Activated T-helper 1 cell treated with anti-CD3 and anti-CD28 coated beads, Interleukin-2, amount 50 U/mL, for 16 hours (primary cell): ENCODE results near the gene DDIAS.
"Not testable (repeated sequence)": the region's sequence is repeated elsewhere in the genome, so short reads cannot be mapped to it uniquely, and the experiment has no call there.

Experiments used
- DNase-seq, 2 donors: peaks; one replicate each; pipeline ENCODE4 v3.0.0-alpha.2; 2020; ENCODE audit warnings: low read depth in 1 of 2, low spot score in 1 of 2

Gene DDIAS

DNA sequence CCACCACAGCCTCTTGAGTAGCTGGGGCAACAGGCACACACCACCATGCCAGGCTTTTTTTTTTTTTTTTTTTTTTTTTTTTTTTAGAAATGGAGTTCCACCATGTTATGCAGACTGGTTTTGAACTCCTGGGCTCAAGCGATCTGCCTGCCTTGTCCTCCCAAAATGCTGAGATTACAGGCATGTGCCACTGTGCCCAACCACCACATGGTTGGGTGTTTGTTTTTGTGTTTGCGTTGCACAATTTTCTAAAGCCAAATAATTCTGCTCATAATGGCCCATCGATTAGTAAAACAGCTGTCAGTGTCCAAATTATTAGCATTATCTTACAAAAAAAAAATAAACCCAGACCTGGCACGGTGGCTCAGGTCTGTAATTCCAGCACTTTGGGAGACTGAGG is 65.8 kb downstream of the DDIAS start:
- DNase-seq, result no peak

DNA sequence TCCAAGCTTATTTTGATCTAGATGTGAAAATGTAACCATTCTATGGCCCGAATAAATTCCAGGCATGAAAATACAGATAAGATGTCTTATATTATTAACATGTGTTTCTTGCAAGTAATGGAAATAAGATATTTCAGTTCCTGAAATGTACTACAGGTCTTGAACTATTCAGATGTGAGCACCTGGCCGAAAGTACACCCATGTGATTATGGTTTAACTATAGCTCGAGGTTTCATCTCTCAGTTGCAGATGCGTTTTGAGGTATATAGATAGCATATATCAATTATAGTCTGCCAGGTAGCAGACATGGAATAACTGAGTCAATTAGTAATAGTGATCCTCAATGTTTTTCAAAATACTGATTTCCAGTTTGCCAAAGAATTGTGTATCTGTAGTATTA is 68.3 kb downstream of the DDIAS start:
- DNase-seq, result no peak

DNA sequence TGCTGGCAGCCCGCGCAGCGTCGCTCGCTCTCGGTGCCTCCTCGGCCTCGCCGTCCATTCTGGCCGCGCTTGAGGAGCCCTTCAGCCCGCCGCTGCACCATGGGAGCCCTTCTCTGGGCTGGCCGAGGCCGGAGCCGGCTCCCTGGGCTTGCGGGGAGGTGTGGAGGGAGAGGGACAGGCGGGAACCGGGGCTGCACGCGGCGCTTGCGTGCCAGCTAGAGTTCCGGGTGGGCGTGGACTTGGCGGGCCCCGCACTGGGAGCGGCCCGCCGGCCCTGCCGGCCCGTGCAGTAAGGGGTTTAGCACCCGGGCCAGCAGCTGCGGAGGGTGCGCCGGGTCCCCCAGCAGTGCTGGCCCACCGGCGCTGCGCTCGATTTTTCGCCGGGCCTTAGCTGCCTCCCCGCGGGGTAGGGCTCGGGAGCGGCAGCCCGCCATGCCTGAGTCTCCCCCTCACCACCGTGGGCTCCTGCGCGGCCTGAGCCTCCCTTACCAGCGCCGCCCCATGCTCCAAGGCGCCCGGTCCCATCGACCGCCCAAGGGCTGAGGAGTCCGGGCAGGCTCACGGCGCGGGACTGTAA is 69.1 kb downstream of the DDIAS start:
- not testable (repeated sequence) for DNase-seq

DNA sequence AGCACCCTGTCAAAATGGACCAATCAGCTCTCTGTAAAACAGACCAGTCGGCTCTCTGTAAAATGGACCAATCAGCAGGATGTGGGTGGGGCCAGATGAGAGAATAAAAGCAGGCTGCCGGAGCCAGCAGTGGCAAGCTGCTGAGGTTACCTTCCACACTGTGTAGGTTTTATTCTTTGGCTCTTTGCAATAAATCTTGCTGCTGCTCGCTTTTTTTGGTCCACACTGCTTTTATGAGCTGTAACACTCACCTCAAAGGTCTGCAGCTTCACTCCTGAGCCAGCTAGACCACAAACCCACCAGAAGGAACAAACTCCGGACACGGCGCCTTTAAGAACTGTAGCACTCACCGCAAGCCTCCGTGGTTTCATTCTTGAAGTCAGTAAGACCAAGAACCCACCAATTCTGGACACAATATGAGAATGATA is 70.0 kb downstream of the DDIAS start:
- DNase-seq, result not testable (repeated sequence)

DNA sequence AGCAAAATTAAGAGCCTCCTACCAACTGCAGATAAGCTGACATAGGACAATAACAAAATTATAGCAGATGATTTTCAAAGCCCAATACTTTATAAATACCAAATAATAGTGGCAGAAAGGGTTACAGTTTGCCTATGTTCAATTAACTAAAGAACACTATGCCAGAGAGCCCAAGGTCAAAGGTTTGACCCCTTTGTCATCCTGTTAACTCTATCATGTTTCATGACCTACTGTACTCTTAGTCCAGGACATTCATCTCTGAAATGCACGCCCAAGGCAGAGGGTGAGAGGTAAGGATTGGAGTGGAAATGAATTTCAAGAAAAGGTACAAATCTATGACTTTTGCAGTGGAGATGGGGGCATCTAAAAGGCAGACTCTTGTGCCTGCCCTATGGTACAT is 70.6 kb downstream of the DDIAS start:
- no peak for DNase-seq

DNA sequence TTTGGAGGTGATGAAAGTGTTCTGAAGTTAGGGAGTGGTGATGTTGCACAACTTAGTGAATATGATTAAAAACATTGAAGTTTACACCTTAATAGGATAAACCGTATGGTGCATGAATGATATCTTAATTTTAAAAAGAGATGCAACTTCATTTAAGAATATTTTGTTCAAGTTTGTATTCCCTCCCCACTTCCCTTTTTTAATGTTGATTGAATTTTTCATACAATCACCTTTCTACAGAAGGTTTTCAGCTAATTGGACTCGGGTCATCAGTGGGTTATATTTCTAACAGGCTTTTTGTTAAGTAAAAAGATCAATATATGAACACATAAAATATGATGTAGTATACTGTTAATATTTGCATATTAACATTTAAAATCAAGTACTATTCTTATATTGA is 72.6 kb downstream of the DDIAS start:
- no peak for DNase-seq

DNA sequence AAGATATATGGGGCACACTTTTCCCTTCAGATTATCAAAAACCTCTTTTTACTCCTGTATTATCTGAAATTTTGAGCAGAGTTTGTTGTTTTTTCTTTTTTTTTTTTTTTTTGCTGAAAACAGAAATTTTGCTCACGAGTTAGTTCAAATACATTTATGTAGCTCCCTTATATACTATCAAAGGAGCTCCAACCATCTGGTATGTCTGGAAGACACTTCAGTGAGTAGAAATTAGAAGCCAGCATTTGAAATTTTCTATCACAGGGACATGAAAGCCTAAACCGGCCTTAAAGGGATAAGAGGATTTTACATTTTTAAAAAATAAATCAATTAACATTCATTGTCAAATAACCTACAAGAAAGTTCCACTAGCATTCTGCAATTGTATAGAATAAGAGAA is 73.3 kb downstream of the DDIAS start:
- DNase-seq, result no peak

DNA sequence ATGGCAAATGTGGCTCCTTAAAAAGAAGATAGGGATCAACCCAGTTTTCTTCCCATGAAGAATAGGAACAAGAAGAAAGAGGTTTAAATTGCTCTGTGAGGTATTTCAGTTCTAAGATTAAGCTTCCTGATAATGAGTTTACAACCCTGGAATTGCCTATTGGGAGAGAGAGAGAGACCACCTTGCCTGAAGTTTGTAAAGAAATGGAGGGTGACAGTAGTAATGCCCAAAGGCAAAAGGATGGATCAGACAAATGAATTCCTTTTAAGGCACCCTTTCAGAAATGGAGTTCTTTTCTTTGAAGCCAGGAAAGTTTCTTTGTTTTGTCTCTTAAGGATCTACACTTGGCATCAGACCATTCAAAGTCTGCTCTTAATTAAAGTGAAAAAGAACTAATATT is 74.3 kb downstream of the DDIAS start:
- no peak for DNase-seq

DNA sequence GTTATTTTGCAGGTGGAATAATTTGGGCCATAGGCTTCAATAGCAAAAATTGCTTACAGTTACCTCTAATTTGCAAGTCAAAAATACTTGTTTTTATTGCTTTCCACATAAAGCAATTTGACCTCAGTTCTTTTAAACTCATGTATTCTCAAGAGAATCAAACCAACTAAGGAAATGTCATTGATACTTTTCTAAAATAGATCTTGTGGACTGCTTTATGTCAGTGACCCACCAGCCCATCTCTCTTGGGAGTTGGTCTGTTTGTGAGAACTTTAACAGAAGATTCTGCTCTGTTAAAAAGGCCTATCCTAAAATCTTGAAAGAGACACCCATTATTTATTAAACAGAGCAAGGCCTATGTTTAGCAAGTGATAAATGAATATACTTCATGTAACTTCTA is 75.2 kb downstream of the DDIAS start:
- DNase-seq, result no peak

DNA sequence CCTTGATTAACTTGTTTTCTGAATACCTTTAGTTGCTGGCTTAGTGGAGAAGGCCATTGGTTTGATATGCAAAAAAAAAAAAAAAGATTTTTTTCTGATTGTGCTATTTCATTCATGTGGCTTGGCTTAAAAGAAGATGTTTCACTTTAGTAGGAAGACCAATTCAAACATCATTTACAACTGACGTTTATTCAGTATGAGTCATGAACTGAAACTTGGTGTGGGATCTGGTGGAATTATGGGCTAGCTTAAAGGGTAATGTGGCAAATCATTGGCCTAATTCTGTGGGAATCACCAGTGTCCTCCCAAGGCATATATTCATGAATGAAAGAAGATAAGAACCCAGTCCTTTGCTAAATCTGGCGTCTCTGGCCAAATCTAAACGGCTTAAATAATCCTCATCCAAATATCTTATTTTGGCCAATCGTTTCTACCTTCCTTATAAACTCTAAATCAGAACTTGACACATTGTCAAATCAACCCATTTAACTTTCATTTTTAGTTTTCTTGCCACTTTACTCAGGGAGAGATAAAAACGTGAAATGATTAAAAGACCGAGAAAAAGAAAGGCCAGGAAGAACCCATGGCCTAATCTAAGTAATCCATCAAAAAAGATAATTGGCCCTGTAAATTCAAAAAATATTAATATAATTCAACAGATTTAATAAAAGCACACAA is 77.0 kb downstream of the DDIAS start:
- no peak for DNase-seq

DNA sequence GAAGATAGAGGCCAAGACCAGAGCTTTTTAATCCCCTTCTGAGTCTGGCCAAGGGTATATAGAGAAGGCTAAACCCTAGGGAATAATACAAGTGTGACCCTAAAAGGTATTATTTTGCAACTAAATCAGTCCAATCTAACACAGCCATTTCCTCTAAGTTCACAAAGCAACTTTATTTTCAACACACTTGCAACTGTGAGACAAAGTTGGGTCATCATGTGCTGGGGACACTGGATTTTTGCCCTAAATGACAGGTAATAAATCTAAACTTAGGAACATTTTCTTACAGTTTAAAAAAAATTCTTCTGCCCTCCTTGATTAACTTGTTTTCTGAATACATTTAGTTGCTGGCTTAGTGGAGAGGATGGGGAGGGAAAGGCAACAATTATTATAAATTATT is 78.3 kb downstream of the DDIAS start:
- DNase-seq, result no peak

DNA sequence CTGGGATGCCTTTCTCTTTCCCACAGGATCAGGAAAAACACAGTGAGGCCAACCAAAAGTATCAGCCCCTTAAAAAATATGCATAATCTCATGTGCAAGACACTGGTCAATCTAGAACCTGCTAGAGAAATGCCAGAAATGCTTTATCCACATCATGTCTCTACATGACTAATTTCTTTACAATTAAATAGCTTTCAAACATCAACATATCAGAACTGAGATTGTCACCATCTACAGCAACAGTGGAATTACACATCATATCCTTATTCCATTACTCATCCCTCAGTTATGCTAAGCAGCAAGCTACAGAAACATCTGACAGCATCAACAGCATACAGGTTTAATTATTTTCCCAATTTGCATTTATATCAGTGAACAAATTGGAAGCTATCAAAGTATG is 78.8 kb downstream of the DDIAS start:
- DNase-seq, result no peak

DNA sequence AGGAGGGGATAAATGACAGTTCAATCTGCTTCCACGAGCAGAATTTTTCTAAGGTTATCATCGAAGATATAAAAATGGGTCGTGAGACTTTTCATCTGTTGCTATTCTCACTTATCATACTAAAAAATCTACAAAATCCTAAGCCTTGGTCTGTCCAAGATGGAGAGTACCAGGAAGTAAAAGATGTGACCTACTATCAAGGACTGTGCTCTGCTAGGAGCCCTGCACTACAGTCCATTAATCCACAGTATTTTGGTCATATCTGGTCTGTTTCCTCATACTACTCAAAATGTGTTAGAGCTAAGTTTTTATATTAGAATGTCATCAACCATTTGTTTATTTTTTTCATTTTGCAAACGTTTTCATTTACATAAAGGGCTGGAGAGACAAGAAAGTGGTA is 79.4 kb downstream of the DDIAS start:
- DNase-seq, result no peak

DNA sequence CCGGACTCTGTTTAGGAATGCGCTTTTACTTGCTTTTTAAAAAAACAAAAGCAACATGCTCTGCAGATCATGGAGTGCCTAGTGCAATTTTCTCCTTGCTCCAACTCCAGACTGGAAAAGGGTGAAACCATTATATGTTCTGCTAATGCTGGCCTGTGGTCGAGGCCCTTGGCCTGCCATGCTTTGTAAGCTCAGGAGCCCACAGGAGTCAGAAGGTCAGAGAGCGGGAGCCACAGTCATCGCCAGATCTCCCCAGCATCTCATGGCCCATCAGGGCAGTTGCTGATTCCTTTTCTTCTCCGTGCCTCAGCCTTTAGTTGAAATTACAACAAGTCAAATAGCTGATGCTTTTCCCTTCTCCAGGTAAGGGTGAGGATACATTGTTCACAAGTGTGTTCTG is 80.3 kb downstream of the DDIAS start:
- no peak for DNase-seq
